AG08395 (cell line): ENCODE data around the gene EFHD2.
"Not testable (repeated sequence)": the region's sequence is repeated elsewhere in the genome, so short reads cannot be mapped to it uniquely, and the experiment has no call there.

Experiments
- DNase-seq: peaks from one replicate; pipeline ENCODE4 v3.0.0; 2012; ENCODE audit warnings: mixed read lengths, low spot score

Gene EFHD2, protein sequence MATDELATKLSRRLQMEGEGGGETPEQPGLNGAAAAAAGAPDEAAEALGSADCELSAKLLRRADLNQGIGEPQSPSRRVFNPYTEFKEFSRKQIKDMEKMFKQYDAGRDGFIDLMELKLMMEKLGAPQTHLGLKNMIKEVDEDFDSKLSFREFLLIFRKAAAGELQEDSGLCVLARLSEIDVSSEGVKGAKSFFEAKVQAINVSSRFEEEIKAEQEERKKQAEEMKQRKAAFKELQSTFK

GRCh38 chr1:15409388-15410222, at the start of gene EFHD2:
Gene EFHD2, plus strand, starts transcription at chr1:15409888. Its CDS starts 84 bp downstream, at chr1:15409972.
- peak; percentile 86 for DNase-seq

- DNase-seq: no peak
Observed at GRCh38 chr1:15360700-15361099, 49.0 kb upstream of the EFHD2 start.

DNA sequence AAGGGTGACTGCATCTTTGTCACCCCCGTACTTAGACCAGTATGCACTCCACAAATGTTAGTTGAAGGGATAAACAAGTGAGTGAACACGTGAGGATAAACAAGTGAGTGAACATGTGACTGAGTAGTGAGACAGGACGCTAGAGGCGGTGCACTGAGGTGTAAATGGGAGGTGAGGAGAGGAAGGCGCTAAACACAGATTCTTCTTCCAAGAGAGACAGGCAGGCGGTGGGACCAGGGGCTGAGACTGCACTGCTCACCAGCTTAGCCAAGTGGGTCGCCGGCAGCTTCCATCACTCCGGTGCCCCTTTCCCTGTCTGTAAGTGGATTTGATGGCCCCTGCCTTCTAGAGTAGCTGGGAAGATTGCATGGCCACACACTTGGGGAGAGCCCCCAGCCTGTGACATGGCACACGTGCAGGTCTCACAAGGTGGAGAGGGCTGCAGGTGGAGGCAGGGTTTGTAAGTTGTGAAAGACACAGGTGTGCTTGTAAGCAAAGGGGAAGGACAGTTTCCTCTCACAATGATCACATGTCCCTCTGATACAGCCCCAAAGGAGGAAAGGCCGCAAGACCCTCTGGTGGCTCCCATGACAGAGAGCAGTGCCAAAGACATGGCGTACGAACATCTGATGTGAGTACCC, 47.5 kb upstream of the EFHD2 start:
- no peak for DNase-seq

DNA sequence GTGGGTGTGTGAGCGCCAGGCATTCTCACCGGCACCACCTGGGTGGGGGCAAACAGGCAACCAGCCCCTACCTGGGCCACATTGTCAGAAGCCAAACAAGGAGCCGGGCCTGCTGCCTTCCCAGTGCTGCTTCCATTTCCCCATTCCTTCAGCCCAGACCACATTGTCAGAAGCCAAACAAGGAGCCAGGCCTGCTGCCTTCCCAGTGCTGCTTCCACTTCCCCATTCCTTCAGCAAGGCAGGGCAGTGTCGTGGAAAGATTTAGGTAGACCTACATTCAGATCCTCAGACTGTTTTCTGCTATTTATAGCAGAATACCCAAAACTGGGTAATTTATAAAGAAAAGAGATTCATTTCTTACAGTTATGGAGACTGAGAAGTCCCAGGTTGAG, 47.0 kb upstream of the EFHD2 start:
- no peak for DNase-seq

DNA sequence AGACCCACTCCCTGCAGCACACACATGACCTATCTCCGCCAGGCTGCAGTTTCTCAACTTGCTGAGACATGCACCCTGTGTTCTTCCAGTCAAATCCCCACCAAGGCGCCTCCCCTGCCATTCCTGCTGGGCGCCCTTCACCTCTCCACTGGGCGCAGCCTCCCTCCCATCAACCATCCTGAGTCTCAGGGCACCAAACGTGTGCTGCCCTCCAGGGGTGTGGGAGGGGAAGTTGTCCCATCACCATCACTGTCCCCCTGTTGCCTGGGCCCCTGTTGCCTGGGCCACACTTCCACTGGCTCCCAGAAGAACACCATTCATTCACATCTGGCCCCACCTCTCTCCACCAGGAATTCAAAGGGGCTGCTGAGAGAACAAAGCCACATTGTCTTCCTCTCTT, 44.9 kb upstream of the EFHD2 start:
- DNase-seq: no peak

- DNase-seq: no peak
Observed at GRCh38 chr1:15368888-15369287, 40.8 kb upstream of the EFHD2 start.

DNA sequence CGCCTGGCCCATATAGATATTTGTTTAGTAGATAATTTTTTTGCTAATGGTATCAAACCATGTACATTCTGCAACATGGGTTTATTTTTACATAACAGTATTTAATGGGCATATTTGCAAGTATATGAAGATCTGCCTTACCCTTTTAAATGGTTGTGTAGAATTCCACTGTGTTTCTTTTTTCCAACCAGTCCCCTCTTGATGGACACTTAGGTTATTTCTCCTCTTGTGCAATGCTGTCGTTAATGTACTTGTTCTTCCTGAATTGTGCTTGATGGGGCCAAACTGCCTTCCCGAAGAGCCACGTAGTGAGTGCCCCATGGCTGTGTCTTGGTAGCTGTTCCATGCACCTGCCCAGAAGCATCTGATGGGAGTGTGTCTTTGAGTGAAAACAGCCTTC, 39.4 kb upstream of the EFHD2 start:
- DNase-seq: no peak

DNA sequence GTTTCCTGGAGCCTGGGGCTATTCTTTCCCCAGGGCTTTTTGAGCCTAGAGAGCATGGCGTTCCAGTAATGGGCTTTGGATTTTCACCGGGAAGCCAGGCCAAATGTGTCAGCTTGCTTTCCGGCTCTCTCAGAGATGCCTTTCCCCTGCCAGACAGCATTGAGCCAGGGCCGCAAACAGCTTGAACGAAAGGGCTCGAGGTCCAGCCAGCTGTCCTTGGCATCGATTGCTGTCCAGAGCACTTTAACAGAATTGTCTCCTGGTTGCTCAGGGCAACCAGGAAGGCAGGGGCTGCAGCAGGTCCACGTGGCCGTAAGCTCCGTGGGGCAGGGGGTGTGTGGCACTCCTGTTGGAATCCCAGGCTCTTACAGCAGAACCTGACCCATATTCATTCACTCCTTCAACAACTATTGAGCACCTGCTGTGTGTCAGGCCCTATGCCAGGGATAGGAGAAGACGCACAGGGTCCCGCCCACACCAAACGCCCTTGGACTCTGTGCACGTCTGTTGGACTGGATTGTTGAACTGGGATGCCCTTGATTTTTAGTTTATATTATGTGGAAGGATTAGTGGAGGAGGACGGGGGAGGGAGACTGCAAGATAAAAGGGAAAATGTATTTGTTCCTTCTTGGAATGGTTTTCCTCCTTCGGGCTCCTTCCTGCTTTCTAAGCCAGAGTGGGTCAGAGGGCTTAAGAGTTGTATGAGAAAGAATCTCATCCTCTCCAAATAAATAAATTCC, 38.7 kb upstream of the EFHD2 start:
- DNase-seq: no peak

DNA sequence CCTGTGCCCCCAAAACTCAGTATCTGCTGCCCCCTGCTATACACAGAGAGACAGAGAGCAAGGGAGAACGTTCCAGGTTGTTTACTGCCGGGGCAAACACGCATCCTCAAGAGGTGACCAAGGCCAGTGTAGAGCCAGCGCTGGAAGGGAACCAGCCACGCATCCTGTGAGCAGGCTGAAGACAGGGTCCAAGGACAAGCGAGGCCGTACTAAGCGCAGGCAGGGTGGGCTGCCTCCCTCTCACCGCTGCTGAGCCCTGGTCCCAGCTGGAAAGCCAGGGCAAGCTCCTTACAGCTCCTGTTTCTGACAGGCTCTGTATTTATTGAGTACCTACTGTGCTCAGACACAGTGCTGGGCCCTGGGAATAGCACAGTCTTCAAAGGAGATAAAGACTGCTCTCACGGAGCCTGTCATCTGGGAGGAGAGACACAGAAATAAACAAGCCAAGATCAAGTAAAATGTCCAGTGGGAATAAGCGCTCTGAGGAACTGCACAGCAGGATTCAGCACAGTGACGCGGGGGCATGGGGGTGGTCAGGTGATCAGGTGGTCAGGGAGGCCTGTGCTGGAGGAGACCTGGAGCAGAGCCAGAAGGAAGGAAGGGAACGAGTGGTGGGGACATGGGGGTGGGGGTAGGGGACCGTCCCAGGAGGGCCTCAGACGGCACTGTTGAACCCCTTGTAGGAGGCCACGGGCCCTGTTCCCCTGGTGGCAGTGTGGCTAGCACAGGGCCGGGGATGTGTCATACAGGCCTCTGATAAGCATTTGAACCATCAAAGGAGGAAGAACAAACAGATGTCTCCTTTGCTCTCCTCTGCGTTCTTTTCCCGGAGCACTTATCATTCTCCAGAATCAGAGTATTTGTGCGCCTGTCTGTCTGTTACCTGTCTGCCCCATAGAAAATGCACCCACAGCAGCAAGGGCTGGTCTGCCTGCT, 37.8 kb upstream of the EFHD2 start:
- no peak for DNase-seq

GRCh38 chr1:15378729-15379128, 31.0 kb upstream of the EFHD2 start:
- DNase-seq: no peak

DNA sequence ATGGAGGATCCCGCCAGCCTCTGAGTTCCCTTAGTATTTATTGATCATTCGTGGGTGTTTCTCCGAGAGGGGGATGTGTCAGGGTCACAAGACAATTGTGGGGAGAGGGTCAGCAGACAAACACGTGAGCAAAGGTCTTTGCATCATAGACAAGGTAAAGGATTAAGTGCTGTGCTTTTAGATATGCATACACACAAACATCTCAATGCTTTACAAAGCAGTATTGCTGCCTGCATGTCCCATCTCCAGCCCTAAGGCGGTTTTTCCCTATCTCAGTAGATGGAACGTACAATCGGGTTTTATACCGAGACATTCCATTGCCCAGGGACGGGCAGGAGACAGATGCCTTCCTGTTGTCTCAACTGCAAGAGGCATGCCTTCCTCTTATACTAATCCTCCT, 30.5 kb upstream of the EFHD2 start:
- DNase-seq: not testable (repeated sequence)

DNA sequence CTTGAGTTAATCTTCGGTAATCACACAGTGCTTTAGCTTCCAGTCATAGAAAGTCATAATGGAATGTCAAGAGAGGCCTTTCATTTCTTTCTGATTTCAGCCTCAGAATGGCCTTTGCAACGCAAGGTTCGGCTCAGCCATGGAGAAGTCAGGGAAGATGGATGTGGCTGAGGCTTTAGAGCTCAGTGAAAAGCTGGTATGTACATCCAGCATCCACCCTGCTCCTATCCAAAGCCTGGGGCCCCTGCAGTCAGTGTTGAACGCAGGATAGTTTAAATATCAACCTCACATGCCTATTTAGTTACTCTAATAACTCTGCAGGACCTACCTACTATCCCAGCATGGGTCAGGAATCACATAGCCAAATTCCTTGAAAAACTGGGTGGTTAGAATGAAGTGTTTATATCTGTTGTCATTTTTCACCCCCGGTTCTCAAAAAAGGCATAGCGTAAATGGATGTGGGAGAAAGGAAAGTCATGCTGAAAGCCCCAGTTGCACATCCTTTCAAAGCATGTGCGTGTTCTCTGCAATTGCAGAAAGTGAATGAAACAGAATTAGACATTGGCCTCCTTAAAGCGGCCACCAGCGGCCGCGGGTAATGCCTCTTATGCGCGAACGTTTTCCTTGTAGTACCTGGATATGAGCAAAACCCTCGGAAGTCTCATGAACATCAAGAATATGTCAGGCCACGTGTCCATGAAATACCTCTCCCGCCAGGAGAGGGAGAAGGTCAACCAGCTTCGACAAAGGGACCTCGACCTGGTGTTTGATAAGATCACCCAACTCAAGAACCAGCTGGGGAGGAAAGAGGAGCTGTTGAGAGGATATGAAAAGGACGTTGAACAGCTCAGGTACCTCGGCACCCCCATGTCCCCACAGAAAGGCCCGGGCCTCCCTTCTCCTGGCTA, 28.8 kb upstream of the EFHD2 start:
- DNase-seq: no peak

- no peak for DNase-seq
Observed at GRCh38 chr1:15381805-15382204, 27.9 kb upstream of the EFHD2 start.

GRCh38 chr1:15382601-15383518, 26.8 kb upstream of the EFHD2 start:
- no peak for DNase-seq

DNA sequence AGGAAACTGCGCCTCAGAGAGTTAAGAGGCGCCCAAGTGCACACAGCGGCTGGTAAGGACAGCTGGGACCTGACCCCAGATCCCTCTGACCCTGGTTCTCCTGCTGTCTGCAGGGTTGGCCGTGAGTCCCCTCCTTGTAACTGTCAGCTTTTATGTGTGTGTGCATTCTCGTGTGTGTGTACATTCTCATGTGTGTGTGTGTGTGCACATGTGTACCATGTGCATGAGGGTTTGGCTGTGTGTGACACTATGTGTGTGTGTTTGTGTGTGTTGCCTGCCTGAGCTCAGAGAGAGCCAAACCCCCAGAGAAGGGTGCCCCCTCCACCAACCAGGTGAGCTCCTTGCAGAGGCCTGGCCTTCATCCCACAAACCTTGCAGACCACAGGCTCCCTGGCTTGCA, 25.9 kb upstream of the EFHD2 start:
- no peak for DNase-seq

- peak; percentile 46 for DNase-seq
Observed at GRCh38 chr1:15384301-15384901, 25.3 kb upstream of the EFHD2 start.

GRCh38 chr1:15385420-15385819, 24.3 kb upstream of the EFHD2 start:
- DNase-seq: no peak

- DNase-seq: peak; percentile 28
Observed at GRCh38 chr1:15386164-15386749, 23.4 kb upstream of the EFHD2 start.
